ENCODE measurements around the gene ATP5F1A.
A peak's percentile ranks its signal among the peaks of the same experiment; 100 is the strongest.
"Not testable (repeated sequence)": the region's sequence is repeated elsewhere in the genome, so short reads cannot be mapped to it uniquely, and the experiment has no call there.

Gene ATP5F1A

GRCh38 chr18:46053368-46054095, 44.6 kb downstream of the ATP5F1A start:
- TF ChIP-seq, protein P1, sequence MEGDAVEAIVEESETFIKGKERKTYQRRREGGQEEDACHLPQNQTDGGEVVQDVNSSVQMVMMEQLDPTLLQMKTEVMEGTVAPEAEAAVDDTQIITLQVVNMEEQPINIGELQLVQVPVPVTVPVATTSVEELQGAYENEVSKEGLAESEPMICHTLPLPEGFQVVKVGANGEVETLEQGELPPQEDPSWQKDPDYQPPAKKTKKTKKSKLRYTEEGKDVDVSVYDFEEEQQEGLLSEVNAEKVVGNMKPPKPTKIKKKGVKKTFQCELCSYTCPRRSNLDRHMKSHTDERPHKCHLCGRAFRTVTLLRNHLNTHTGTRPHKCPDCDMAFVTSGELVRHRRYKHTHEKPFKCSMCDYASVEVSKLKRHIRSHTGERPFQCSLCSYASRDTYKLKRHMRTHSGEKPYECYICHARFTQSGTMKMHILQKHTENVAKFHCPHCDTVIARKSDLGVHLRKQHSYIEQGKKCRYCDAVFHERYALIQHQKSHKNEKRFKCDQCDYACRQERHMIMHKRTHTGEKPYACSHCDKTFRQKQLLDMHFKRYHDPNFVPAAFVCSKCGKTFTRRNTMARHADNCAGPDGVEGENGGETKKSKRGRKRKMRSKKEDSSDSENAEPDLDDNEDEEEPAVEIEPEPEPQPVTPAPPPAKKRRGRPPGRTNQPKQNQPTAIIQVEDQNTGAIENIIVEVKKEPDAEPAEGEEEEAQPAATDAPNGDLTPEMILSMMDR (IDR thresholded peaks at IDR 0.05; ENCODE audit: low read depth, low read length), result no peak
- peak; percentile 75 for DNase-seq (ENCODE audit: extremely low read depth, low read depth)

DNA sequence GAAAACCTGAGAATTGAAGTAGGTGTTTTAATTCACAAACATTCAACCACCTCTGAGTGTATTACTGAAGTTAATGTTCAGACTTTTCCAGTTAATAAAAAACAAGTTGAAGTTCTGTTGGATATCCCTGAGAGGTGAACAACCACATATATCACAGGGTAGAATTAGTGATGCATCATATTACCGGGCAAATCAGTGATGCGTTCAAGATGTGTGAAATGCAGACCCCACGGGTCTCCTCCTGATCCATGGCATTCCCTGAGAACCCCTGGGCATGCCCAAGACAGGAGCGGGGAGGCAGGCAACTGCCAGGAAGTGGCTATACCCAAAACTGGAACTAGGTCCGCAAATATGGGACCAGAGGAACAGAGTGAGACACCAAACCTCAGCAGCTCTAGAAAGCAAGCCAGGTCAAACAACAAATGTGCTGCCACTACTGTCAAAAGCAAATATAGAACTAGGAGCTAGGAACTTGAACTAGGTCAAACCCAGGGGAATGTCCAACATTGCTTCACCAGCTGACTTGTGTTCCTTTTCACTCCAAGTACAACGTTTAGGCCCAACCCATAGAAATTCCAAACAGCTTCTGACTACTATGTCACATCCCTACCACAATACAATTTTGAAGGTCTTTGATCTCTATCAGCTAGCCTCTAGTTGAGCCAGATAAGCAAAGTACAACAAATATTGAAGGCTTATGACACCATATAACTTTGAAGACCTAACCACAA, 46.2 kb downstream of the ATP5F1A start:
- DNase-seq (ENCODE audit: extremely low read depth, low read depth), result no peak
- TF ChIP-seq, protein P1 (IDR thresholded peaks at IDR 0.05; ENCODE audit: low read depth, low read length), result no peak

DNA sequence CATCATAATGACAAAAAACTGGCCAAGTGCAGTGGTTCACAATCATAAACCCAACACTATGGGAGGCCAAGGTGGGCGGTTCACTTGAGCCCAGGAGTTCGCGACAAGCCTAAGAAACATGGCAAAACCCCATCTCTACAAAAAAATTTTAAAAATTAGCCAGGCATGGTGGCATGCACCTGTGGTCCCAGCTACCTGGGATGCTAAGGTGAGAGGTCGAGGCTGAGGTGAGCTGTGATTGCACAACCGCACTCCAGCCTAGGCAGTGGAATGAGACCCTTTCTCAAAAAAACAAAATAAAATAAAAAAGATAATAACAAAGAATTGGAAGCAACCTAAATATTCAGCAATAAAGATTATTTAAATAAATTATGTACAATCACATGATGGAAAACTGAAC, 47.8 kb downstream of the ATP5F1A start:
- DNase-seq (ENCODE audit: extremely low read depth, low read depth), result no peak
- TF ChIP-seq, protein P1 (IDR thresholded peaks at IDR 0.05; ENCODE audit: low read depth, low read length), result no peak

DNA sequence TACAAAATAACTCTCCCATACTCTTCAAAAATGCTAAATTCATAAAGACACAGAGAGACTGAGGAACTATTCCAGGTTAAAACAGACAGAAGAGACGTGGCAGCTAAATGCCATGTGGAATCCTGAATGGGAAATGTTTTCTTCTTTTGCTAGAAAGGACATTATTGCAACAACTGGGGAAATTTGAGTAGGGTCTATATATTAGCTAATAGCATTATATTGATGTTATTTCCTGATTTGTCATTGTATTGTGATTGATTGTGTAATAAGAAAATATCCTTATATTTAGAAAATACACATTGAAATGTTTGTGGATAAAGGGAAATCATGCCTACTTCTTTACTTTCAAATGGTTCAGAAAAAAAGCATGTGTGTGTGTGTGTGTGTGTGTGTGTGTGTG, 49.5 kb downstream of the ATP5F1A start:
- TF ChIP-seq, protein P1 (IDR thresholded peaks at IDR 0.05; ENCODE audit: low read depth, low read length), result no peak
- no peak for DNase-seq (ENCODE audit: extremely low read depth, low read depth)

- not testable (repeated sequence) for DNase-seq (ENCODE audit: extremely low read depth, low read depth)
Observed at GRCh38 chr18:46047369-46047768, 50.7 kb downstream of the ATP5F1A start.

GRCh38 chr18:46046688-46047087, 51.4 kb downstream of the ATP5F1A start:
- TF ChIP-seq, protein P1 (IDR thresholded peaks at IDR 0.05; ENCODE audit: low read depth, low read length), result no peak
- DNase-seq (ENCODE audit: extremely low read depth, low read depth), result no peak

DNA sequence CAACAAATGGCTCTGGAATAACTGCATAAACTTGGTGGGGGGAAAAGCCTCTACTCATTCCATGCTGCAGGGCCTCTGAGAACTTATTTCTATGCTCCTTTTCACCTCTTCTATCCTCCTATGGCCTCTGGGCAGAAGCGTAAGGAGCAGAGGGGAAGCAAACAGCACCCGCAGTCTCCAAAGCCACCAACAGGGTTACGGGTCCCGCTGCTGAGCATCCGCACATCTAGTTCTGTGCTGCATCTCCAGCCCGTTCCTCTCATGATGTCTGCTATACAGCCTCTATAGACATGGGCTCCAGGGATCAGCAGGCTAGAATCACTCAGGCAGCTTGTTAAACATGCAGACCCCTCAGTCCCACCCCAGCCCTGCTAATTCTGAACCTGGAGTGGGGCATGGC, 52.0 kb downstream of the ATP5F1A start:
- TF ChIP-seq, protein P1 (IDR thresholded peaks at IDR 0.05; ENCODE audit: low read depth, low read length), result no peak
- no peak for DNase-seq (ENCODE audit: extremely low read depth, low read depth)

Measured in AG09319 (cell line).